GM12873 (cell line): ENCODE results near the gene MBLAC1.

Experiments used
- CTCF ChIP-seq: IDR thresholded peaks from 2 replicates; pipeline ENCODE4 v1.5.1; 2012; ENCODE audit warnings: low read depth, mild to moderate bottlenecking, moderate library complexity, low read length, control low read depth; ENCODE audit not compliant: insufficient read depth; ENCODE audit errors: missing control alignments

The MBLAC1 gene

GRCh38 chr7:100142461-100142860 lies 15.7 kb downstream of the MBLAC1 start:
- TF ChIP-seq CTCF: no peak

GRCh38 chr7:100147278-100147677 lies 20.5 kb downstream of the MBLAC1 start:
- no peak for TF ChIP-seq CTCF

- no peak for TF ChIP-seq CTCF
Observed at GRCh38 chr7:100148225-100148558, 21.4 kb downstream of the MBLAC1 start.

- TF ChIP-seq CTCF: peak; percentile 17
Observed at GRCh38 chr7:100148559-100149328, 22.0 kb downstream of the MBLAC1 start, which contains the start of gene LAMTOR4. Gene LAMTOR4, plus strand, starts transcription at chr7:100148918. Its CDS starts 55 bp downstream, at chr7:100148973.

GRCh38 chr7:100152404-100152803 lies 25.6 kb downstream of the MBLAC1 start:
- TF ChIP-seq CTCF: no peak

GRCh38 chr7:100152937-100153666 lies 26.3 kb downstream of the MBLAC1 start:
- TF ChIP-seq CTCF: no peak

- TF ChIP-seq CTCF: no peak
Observed at GRCh38 chr7:100153708-100154535, 27.2 kb downstream of the MBLAC1 start.
